ENCODE measurements around the gene CAMK2D.

DNA sequence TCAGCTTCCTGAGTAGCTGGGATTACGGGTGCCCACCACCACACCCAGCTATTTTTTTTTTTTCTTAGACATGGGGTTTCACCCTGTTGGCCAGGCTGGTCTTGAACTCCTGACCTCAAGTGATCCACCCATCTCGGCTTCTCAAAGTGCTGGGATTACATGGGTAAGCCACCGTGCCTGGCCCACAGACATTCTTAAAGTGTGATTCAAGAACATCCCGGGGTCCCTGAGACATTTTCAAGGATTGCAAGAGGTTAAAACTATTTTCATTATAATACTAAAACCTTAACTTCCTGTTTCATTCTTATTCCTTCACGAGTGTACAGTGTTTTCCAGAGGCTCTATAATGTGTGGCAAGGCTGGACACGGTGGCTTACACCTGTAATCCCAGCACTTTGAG lies 318.7 kb downstream of the CAMK2D start:
- TF ChIP-seq, protein P1, sequence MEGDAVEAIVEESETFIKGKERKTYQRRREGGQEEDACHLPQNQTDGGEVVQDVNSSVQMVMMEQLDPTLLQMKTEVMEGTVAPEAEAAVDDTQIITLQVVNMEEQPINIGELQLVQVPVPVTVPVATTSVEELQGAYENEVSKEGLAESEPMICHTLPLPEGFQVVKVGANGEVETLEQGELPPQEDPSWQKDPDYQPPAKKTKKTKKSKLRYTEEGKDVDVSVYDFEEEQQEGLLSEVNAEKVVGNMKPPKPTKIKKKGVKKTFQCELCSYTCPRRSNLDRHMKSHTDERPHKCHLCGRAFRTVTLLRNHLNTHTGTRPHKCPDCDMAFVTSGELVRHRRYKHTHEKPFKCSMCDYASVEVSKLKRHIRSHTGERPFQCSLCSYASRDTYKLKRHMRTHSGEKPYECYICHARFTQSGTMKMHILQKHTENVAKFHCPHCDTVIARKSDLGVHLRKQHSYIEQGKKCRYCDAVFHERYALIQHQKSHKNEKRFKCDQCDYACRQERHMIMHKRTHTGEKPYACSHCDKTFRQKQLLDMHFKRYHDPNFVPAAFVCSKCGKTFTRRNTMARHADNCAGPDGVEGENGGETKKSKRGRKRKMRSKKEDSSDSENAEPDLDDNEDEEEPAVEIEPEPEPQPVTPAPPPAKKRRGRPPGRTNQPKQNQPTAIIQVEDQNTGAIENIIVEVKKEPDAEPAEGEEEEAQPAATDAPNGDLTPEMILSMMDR (IDR thresholded peaks at IDR 0.05): no peak
- TF ChIP-seq, protein P2, sequence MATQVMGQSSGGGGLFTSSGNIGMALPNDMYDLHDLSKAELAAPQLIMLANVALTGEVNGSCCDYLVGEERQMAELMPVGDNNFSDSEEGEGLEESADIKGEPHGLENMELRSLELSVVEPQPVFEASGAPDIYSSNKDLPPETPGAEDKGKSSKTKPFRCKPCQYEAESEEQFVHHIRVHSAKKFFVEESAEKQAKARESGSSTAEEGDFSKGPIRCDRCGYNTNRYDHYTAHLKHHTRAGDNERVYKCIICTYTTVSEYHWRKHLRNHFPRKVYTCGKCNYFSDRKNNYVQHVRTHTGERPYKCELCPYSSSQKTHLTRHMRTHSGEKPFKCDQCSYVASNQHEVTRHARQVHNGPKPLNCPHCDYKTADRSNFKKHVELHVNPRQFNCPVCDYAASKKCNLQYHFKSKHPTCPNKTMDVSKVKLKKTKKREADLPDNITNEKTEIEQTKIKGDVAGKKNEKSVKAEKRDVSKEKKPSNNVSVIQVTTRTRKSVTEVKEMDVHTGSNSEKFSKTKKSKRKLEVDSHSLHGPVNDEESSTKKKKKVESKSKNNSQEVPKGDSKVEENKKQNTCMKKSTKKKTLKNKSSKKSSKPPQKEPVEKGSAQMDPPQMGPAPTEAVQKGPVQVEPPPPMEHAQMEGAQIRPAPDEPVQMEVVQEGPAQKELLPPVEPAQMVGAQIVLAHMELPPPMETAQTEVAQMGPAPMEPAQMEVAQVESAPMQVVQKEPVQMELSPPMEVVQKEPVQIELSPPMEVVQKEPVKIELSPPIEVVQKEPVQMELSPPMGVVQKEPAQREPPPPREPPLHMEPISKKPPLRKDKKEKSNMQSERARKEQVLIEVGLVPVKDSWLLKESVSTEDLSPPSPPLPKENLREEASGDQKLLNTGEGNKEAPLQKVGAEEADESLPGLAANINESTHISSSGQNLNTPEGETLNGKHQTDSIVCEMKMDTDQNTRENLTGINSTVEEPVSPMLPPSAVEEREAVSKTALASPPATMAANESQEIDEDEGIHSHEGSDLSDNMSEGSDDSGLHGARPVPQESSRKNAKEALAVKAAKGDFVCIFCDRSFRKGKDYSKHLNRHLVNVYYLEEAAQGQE (IDR thresholded peaks at IDR 0.05; ENCODE audit: insufficient read depth in 1 of 2, low read depth in 2 of 2, low read length in 1 of 2): no peak
- TF ChIP-seq TCF7L2 (IDR thresholded peaks at IDR 0.05; ENCODE audit: low read depth, low read length) (no peak), POLR2AphosphoS5 (IDR thresholded peaks at IDR 0.05; ENCODE audit: low read depth, low read length) (no peak), SIN3A (IDR thresholded peaks at IDR 0.05; ENCODE audit: borderline replicate concordance, insufficient read depth, low read depth, low read length) (no peak)
